Thyroid gland (tissue), 4 donors: ENCODE results near the gene TTYH1. TPM values are rescaled to one million over a fixed set of nuclear protein-coding genes. Genes with fewer than 3 reads are reported as not detected.

ENCODE experiments used
- DNase-seq, 2 donors: peaks; one replicate each; pipeline ENCODE4 v3.0.0-alpha.2; 2019
- H3K27ac ChIP-seq, 3 donors: fragments of 200-600 bp; sonication (generic); 1 replicate in 2 of 3; 2 replicates in 1 of 3; pipeline ENCODE4 v1.5.1; 2016 to 2019; ENCODE audit warnings: mild to moderate bottlenecking in 1 of 3, moderate library complexity in 1 of 3
- H3K27me3 ChIP-seq: fragments of 200-600 bp; sonication (generic); one replicate; pipeline ENCODE4 v1.5.1; 2019
- H3K36me3 ChIP-seq, 2 donors: fragments of 200-600 bp; sonication (generic); one replicate each; pipeline ENCODE4 v1.5.1; 2016 to 2019
- H3K4me1 ChIP-seq, 2 donors: fragments of 200-600 bp; sonication (generic); one replicate each; pipeline ENCODE4 v1.5.1; 2017 to 2019
- H3K4me3 ChIP-seq, 3 donors: fragments of 200-600 bp; sonication (generic); replicated peaks in 1 of 3; 1 replicate in 2 of 3; 2 replicates in 1 of 3; pipeline ENCODE4 v1.5.1; 2016; ENCODE audit warnings: mild to moderate bottlenecking in 1 of 3
- H3K9me3 ChIP-seq: fragments of 200-600 bp; sonication (generic); one replicate; pipeline ENCODE4 v1.5.1; 2017
- CTCF ChIP-seq, 6 experiments: fragments of 200-600 bp in 3 of 6; fragments of 450-650 bp in 3 of 6; sonication (generic) in 3 of 6; IDR thresholded peaks; one replicate each; pipeline ENCODE4 v1.5.1; 2016 to 2019; ENCODE audit warnings: antibody characterized with exemption in 6 of 6, mild to moderate bottlenecking in 2 of 6, inconsistent platforms in 1 of 6, moderate library complexity in 1 of 6
- POLR2A ChIP-seq, 2 donors: fragments of 450-650 bp; IDR thresholded peaks; one replicate each; pipeline ENCODE4 v1.6.1; 2017; ENCODE audit warnings: antibody characterized with exemption in 2 of 2, mild to moderate bottlenecking in 2 of 2, moderate library complexity in 1 of 2
- WGBS, 2 donors: methylation state at CpG; one replicate each; pipeline ENCODE4 v1.1.5; 2017; 5-methylcytosine and 5-hydroxymethylcytosine counted together
- intact Hi-C: fragments of 100-400 bp; cut with DNase I; formaldehyde crosslinking; loops from one replicate; pipeline ENCODE4 v1.15.1; 2023
- total RNA-seq, 4 donors: library from RNA; depleted of rRNA; stranded (reverse); fragments of >200 nt; gene quantifications; one replicate each; pipeline ENCODE4 v1.2.3, GENCODE V29; 2016

The TTYH1 gene
- total RNA-seq, 4 donors from 2014 or later: 0.45 to 0.94 TPM; not detected in 2

- Histone ChIP-seq H3K9me3 (no peaks in the 10 kb centered on the region), H3K27me3 (peaks cover 12% of the 10 kb centered on the region), H3K4me3 (no peak overlapping the region), H3K27ac (no peak overlapping the region), H3K36me3 (no peaks in the 10 kb centered on the region), H3K4me1 (peaks cover 0 to 7% of the 10 kb centered on the region in 2 donors)
- intact Hi-C loops: no loop called here
- no peak for TF ChIP-seq CTCF (IDR thresholded peaks at IDR 0.05)
- no peak for TF ChIP-seq POLR2A (IDR thresholded peaks at IDR 0.05)
- 90 to 93% methylated on average over 21 of the region's 26 CpGs for WGBS, 2 donors
- no peak for DNase-seq
Observed at GRCh38 chr19:54418930-54419800, 3.9 kb downstream of the TTYH1 start.

GRCh38 chr19:54420068-54420382 is 4.8 kb downstream of the TTYH1 start:
- H3K36me3 ChIP-seq: no peaks in the 10 kb centered on the region
- no peak for DNase-seq
- H3K4me3 ChIP-seq: no peak overlapping the region
- no peak overlapping the region for H3K27ac ChIP-seq
- 0 to 24% methylated on average over 1 to 7 of the region's 10 CpGs for WGBS, 2 donors
- H3K4me1 ChIP-seq: peaks cover 0 to 7% of the 10 kb centered on the region in 2 donors
- no peaks in the 10 kb centered on the region for H3K9me3 ChIP-seq
- intact Hi-C loops: no loop called here
- TF ChIP-seq POLR2A (IDR thresholded peaks at IDR 0.05) (no peak), CTCF (IDR thresholded peaks at IDR 0.05) (no peak)
- H3K27me3 ChIP-seq: peaks cover 12% of the 10 kb centered on the region

GRCh38 chr19:54420383-54421168 is 5.3 kb downstream of the TTYH1 start:
- no peaks in the 10 kb centered on the region for H3K9me3 ChIP-seq
- H3K27ac ChIP-seq: no peak overlapping the region
- intact Hi-C loops: no loop called here
- H3K4me1 ChIP-seq: peaks cover 0 to 7% of the 10 kb centered on the region in 2 donors
- 7 to 20% methylated on average over 9 to 16 of the region's 37 CpGs for WGBS, 2 donors
- no peak for DNase-seq
- no peak overlapping the region for H3K4me3 ChIP-seq
- TF ChIP-seq CTCF (IDR thresholded peaks at IDR 0.05) (no peak), POLR2A (IDR thresholded peaks at IDR 0.05) (no peak)
- no peaks in the 10 kb centered on the region for H3K36me3 ChIP-seq
- peaks cover 12% of the 10 kb centered on the region for H3K27me3 ChIP-seq

- H3K4me1 ChIP-seq: peaks cover 0 to 7% of the 10 kb centered on the region in 2 donors
- no peaks in the 10 kb centered on the region for H3K36me3 ChIP-seq
Observed at GRCh38 chr19:54421169-54421516, 5.9 kb downstream of the TTYH1 start.

More at GRCh38 chr19:54421169-54421516, 5.9 kb downstream of the TTYH1 start:
- Histone ChIP-seq H3K27ac (no peak overlapping the region), H3K27me3 (peaks cover 8% of the 10 kb centered on the region), H3K9me3 (no peaks in the 10 kb centered on the region), H3K4me3 (no peak overlapping the region)
- 27 to 35% methylated on average over 5 to 8 of the region's 9 CpGs for WGBS, 2 donors
- DNase-seq: no peak
- no peak for TF ChIP-seq CTCF (IDR thresholded peaks at IDR 0.05)
- no peak for TF ChIP-seq POLR2A (IDR thresholded peaks at IDR 0.05)
- intact Hi-C loops: no loop called here
